ENCODE data around the gene DNAH14.

DNA sequence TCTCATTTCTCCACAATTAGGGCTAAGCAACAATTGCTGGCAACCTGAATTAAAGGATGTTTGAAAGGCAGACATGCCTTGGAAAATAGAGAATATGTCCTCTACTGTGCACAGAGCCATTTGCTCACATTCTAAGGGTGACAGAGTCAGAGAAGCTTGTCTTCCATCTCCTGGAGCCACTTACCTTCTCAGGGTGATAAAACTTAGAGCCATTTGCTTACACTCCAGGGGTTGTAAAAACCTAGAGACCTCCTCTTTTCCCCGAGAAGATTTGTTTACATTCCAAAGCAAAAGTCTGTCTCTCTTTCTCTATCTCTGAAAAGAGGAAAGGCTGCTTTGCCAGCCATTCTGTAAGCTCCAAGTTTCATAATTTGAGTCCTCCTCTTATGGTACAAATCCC, 437.1 kb downstream of the DNAH14 start:
- TF ChIP-seq, protein P1, sequence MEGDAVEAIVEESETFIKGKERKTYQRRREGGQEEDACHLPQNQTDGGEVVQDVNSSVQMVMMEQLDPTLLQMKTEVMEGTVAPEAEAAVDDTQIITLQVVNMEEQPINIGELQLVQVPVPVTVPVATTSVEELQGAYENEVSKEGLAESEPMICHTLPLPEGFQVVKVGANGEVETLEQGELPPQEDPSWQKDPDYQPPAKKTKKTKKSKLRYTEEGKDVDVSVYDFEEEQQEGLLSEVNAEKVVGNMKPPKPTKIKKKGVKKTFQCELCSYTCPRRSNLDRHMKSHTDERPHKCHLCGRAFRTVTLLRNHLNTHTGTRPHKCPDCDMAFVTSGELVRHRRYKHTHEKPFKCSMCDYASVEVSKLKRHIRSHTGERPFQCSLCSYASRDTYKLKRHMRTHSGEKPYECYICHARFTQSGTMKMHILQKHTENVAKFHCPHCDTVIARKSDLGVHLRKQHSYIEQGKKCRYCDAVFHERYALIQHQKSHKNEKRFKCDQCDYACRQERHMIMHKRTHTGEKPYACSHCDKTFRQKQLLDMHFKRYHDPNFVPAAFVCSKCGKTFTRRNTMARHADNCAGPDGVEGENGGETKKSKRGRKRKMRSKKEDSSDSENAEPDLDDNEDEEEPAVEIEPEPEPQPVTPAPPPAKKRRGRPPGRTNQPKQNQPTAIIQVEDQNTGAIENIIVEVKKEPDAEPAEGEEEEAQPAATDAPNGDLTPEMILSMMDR (conservative IDR thresholded peaks at IDR 0.05; ENCODE audit: low read depth, low read length), result no peak
- no peak for TF ChIP-seq MAFK (IDR thresholded peaks at IDR 0.05; ENCODE audit: low read depth, low read length)

All from IMR-90 (cell line).